CD4-positive, alpha-beta T cell treated with Interleukin-6 for 4 hours (primary cell): ENCODE measurements around the gene CHSY1.
"Not testable (repeated sequence)": the region's sequence is repeated elsewhere in the genome, so short reads cannot be mapped to it uniquely, and the experiment has no call there.

Experiments
- DNase-seq: peaks from one replicate; pipeline ENCODE4 v3.0.0-alpha.2; 2020; ENCODE audit warnings: mixed read lengths

The CHSY1 gene

DNA sequence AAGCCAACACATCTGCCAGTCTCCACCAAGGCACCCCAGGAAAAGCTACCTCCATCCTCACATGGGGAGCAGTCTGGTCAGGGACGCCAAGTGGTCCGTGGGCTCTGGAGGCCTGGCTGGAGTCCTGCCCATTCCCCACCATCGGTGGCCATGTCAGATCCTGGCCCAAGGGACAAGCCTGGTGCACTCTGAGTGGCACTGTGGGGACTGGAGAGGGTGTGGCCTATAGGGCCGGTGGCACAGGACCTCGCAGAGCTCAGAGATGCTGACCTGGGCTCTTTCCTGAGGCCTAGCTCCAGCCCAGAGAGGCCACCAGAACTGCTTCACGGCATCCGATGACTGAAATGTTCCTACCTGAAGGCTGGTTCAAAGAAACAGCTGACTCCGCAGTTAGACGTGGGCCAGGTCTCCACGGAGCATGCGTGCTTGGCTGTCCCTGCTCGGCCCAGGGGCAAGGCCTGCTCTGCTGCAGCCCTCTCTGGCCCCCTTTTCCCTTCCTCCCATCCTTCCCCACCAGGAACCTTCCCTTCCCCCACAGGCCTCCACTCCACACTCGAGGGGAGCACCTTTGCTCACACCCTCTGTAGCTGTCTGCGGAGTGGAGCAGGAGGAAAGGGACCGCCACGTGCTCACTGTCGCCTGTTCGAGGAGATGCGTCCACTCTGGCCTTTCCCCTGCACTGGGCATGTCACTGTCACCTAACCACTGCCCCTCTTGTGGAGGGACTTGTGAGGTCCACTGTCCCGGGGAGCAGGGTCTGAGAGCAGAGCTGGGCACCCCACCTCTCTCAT lies 119.3 kb downstream of the CHSY1 start:
- DNase-seq: no peak

DNA sequence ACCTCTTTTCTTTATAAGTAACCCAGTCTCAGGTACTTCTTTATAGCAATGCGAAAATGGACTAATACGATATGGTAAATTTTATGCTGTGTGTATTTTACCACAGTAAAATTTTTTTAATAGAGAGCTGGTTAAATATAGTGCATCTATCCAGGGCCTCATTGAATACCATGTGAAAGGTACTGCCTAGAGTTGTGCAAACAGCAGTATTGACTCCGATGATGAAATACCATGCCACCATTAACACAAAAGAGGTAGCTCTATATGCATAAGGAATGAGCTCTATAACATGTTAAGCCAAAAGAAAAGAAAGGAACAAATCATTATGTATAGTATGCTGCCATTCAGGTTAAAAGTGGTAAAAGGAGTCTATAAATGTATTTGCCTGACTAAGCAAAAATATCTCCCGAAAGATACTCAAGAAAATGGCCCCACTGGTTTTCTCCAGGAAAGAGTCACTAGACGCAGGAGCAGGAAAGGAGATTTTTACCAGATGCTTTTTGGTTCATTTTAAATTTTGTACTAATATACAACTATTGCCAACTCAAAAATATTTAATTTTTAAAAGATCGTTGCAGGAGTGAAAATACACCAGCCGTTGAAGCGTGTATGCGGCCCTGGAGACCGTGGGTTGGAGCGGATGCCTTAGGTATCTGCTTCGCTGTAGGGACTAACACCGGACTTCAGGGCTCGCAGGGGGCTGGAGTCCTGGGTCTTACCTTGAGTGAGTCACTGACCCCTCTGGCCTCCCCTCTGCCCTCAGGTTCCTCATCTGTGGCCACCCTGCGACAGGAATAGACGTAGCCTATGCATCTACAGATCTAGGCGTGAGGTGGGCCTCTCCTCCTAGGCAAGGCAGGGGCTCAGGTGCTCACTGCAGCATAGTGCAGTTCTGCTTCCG lies 120.1 kb downstream of the CHSY1 start:
- DNase-seq: no peak

DNA sequence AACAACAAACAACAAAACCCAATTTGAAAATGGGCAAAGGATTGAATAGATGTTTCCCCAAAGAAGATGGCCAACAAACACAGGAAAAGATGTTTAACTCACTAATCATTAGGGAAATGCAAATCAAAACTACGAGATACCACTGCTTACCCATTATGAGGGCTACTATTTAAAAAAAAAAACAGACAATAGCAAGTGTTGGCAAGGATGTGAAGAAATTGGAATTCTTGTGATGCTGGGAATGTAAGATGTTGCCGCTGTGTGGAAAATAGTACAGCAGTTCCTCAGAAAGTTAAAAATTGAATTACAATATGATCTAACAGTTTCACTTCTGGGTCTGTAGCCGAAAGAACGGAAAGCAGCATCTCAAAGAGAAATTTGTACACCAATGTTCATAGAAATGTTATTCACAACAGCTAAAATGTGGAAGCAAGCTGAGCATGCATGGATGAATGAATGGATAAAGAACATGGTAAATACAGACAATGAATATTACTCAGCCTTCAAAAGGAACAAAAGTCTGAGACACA lies 121.9 kb downstream of the CHSY1 start:
- no peak for DNase-seq

DNA sequence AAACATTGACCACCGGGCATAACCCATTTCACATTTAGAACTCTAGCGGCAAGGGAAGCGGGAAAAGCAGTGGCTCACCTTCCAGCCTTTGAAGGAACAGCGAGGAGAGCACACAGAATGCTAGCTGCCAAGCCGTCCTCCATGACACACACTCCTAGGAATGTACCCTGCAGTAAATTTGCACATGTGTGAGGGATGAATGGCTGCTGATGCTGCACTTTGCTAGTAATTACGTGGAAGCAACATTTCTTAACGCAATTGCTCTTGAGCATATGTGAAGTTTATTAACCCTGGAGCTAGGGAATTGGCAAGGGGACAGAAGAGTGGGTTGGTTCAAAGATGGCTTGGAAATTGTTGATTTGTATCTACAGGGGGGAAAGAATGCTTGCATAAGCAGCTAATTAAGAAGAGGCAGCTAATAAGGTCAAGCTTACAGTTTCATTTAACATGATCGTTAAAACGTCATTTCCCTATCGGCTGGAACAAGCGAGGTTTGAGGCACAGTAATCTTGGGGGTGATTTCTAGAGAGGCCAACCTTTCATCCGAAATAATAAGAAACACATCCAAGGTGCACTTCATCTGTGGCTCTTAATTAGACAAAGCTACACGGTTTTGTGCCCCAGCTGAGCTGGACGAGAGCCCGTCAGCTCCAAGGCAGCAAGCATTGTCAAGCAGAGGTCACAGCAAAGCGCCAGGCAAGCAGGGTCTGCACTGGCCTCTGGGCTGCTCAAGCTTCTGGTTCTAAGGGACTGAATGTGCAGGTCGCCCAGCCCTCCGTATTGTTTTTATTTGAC lies 123.4 kb downstream of the CHSY1 start:
- DNase-seq: no peak

DNA sequence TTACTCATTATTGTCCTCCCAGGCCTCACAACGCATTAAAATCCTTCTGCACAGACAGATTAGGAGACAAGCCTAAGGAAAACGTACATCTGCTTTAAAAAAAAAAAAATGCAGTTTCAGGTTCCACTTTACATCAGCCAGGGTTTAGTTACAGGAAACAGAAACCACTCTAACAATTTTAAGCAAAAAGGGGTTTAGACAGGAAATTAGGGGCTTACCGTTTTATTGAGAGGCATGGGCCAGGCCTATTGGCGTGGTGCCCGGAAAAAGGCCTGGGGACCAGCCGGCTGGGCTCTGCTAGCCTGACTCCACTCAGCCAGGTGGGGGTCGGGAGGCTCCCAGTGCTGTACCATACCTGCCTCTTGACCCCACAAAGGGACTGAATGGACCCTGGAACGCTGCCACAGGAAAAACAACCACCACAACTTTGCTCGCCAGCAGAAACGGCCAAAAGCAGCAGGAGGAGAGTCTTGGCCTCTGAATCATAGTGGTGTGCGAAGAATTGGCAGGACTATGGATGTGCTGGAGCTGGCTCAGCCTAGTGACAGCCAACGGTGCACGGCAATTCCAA lies 124.3 kb downstream of the CHSY1 start:
- peak; percentile 32 for DNase-seq

DNA sequence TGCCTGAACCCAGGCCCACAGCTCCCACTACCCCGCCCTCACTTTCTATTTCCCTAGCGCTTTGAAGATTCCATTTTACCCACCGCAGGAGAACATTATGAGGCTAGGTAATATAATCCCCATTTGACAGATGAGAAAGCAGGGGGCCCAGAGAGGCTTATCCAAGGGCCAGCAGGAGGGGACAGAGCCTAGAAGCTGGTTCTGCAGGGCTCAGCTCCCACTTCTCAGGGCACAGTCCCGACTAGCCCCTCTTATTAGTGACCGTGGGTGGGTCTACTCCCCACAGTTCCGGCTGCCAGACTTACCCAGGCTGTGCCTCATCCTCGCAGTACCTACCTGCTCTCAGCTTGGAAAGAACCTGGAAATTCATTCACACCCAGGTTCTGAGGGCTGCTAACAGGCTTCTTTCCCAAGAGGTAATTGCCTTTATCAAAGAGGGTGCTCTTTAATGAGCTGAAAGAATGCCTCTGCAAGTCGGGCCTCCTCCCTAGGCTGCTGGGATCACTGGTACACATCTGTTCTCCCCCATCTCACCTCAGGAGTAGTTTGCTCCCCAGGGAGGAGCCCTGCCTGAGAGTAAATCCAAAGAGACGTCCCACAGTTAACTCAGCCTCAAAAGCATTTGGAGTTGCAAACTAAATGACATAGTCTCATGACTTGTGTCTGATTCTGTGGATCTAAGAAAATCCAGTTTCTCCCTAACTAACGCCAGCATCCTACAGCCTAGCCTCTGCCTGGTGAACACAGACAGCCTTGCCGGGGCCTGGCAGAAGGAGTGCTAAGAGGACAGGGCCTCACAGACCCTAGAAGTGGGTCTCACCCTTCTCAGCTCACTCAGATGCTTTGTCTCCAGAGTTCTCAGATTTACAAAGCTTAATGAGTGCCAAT lies 125.0 kb downstream of the CHSY1 start:
- peak; percentile 4 for DNase-seq

DNA sequence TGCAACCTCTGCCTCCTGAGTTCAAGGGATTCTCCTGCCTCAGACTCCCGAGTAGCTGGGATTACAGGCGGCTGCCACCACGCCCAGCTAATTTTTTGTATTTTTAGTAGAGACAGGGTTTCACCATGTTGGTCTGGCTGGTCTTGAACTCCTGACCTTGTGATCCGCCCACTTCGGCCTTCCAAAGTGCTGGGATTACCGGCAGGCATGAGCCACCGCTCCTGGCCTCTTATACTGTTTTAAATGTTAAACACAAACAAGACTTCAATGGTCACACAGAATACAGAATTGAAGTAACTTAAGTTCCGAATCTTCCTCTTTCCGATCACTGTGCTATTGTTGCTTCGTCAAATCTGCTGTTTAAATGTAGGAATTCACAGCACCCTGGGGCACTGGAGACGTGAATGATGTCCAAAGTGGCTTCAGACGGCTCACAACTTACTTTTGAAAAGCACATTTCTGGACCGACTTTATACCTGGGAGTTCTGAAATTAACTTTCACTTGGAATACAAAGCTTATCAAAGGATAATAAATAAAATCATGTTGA lies 125.9 kb downstream of the CHSY1 start:
- not testable (repeated sequence) for DNase-seq
